HEK293 (cell line): ENCODE measurements around the gene GMPPA.

ENCODE experiments used
- CTCF ChIA-PET: fragments of 350-600 bp; formaldehyde crosslinking; extraction: SDS; loops from one replicate; lab custom pipeline; 2021; ENCODE audit warnings: antibody characterized with exemption; lab: Yijun Ruan, JAX
- POLR2A ChIA-PET: fragments of 300-600 bp; formaldehyde crosslinking; extraction: SDS; loops from one replicate; lab custom pipeline; 2020; ENCODE audit warnings: antibody characterized with exemption, inconsistent platforms; lab: Yijun Ruan, JAX
- H3K27ac ChIP-seq: fragments of 200-500 bp; sonication (Bioruptor generic); 2 replicates; pipeline ENCODE4 v1.5.1; 2014; ENCODE audit warnings: low read depth, low read length, control low read depth, inconsistent platforms; ENCODE audit errors: extremely low read depth
- H3K36me3 ChIP-seq, 2 experiments: fragments of 200-500 bp in 1 of 2; sonication (Bioruptor generic) in 1 of 2; 1 replicate in 1 of 2; 2 replicates in 1 of 2; pipeline ENCODE4 v1.5.1; 2014 to 2017; ENCODE audit warnings: inconsistent platforms in 2 of 2, low read length in 2 of 2; ENCODE audit not compliant: control insufficient read depth in 2 of 2, insufficient read depth in 1 of 2
- H3K4me1 ChIP-seq: fragments of 200-500 bp; sonication (Bioruptor generic); 2 replicates; pipeline ENCODE4 v1.5.1; 2014; ENCODE audit warnings: mild to moderate bottlenecking, low read length, inconsistent platforms; ENCODE audit not compliant: control insufficient read depth, insufficient read depth
- H3K4me3 ChIP-seq: 2 replicates; pipeline ENCODE4 v1.5.1; 2011; ENCODE audit warnings: low read depth, mild to moderate bottlenecking, control low read depth, low read length, moderate library complexity
- H3K9me3 ChIP-seq: fragments of 200-500 bp; sonication (Bioruptor generic); 2 replicates; pipeline ENCODE4 v1.5.1; 2014; ENCODE audit warnings: low read depth, low read length, inconsistent platforms; ENCODE audit not compliant: control insufficient read depth, insufficient read depth
- ELK4 ChIP-seq: IDR thresholded peaks from 2 replicates; pipeline ENCODE4 v1.6.1; 2011; ENCODE audit warnings: mild to moderate bottlenecking, low read depth, low read length, borderline replicate concordance
- REPIN1 ChIP-seq: fragments of 450-650 bp; formaldehyde crosslinking; IDR thresholded peaks from 2 replicates; pipeline ENCODE4 v1.5.1; 2017; ENCODE audit warnings: missing biosample characterization, missing genetic modification characterization, low read depth
- SP7 ChIP-seq: fragments of 450-650 bp; formaldehyde crosslinking; IDR thresholded peaks from 2 replicates; pipeline ENCODE4 v1.5.1; 2016; ENCODE audit warnings: missing biosample characterization, missing genetic modification characterization
- TSHZ1 ChIP-seq: fragments of 450-650 bp; formaldehyde crosslinking; IDR thresholded peaks from 2 replicates; pipeline ENCODE4 v1.5.1; 2016; ENCODE audit warnings: missing biosample characterization, missing genetic modification characterization, borderline replicate concordance
- ZBTB11 ChIP-seq: fragments of 450-650 bp; formaldehyde crosslinking; conservative IDR thresholded peaks from 2 replicates; pipeline ENCODE4 v1.5.1; 2016; ENCODE audit warnings: low read depth, missing biosample characterization, missing genetic modification characterization
- ZBTB49 ChIP-seq: fragments of 450-650 bp; formaldehyde crosslinking; IDR thresholded peaks from 2 replicates; pipeline ENCODE4 v1.5.1; 2016; ENCODE audit warnings: missing biosample characterization, missing genetic modification characterization, low read depth
- ZBTB7A ChIP-seq: fragments of 450-650 bp; formaldehyde crosslinking; IDR thresholded peaks from 2 replicates; pipeline ENCODE4 v1.5.1; 2016; ENCODE audit warnings: low read depth, missing biosample characterization, missing genetic modification characterization
- ZFHX2 ChIP-seq: fragments of 450-650 bp; formaldehyde crosslinking; conservative IDR thresholded peaks from 2 replicates; pipeline ENCODE4 v1.5.1; 2016; ENCODE audit warnings: missing biosample characterization, missing genetic modification characterization
- ZNF221 ChIP-seq: fragments of 450-650 bp; formaldehyde crosslinking; IDR thresholded peaks from 2 replicates; pipeline ENCODE4 v1.5.1; 2017; ENCODE audit warnings: missing biosample characterization, missing genetic modification characterization, borderline replicate concordance
- ZNF354C ChIP-seq: fragments of 450-650 bp; formaldehyde crosslinking; IDR thresholded peaks from 2 replicates; pipeline ENCODE4 v1.5.1; 2016; ENCODE audit warnings: missing biosample characterization, missing genetic modification characterization, low read depth, borderline replicate concordance
- ZNF426 ChIP-seq: fragments of 450-650 bp; formaldehyde crosslinking; IDR thresholded peaks from 2 replicates; pipeline ENCODE4 v1.5.1; 2017; ENCODE audit warnings: missing biosample characterization, missing genetic modification characterization, mild to moderate bottlenecking, inconsistent platforms, moderate library complexity
- ZNF555 ChIP-seq: fragments of 450-650 bp; formaldehyde crosslinking; conservative IDR thresholded peaks from 2 replicates; pipeline ENCODE4 v1.5.1; 2017; ENCODE audit warnings: missing biosample characterization, mild to moderate bottlenecking, missing genetic modification characterization, inconsistent platforms
- ZNF654 ChIP-seq: fragments of 450-650 bp; formaldehyde crosslinking; IDR thresholded peaks from 2 replicates; pipeline ENCODE4 v1.5.1; 2016; ENCODE audit warnings: low read depth, missing biosample characterization, missing genetic modification characterization
- ZNF664 ChIP-seq: fragments of 450-650 bp; formaldehyde crosslinking; IDR thresholded peaks from 2 replicates; pipeline ENCODE4 v1.5.1; 2016; ENCODE audit warnings: missing biosample characterization, missing genetic modification characterization

Gene GMPPA

GRCh38 chr2:219484343-219485200, 14.1 kb upstream of the GMPPA start:
- Histone ChIP-seq H3K36me3 (peaks cover 0 to 15% of the 10 kb centered on the region in 2 experiments; a peak in 1 of 3 replicates), H3K4me3 (no peak overlapping the region), H3K27ac (no peak overlapping the region), H3K4me1 (no peaks in the 10 kb centered on the region), H3K9me3 (no peaks in the 10 kb centered on the region)
- ChIA-PET CTCF (interaction anchor here (0.6 to 10.6 kb wide), 4 partner anchors 8 to 44 kb away, joined by 6 to 97 read pairs (median 25); a partner anchor contains a TSS), POLR2A (interaction anchor here (1.3 kb wide), 1 partner anchor 13 kb away, joined by 3 read pairs; no protein-coding TSS in a partner anchor)
- no peak for TF ChIP-seq ZNF354C (tag by site-specific recombination)
- TF ChIP-seq ZBTB7A (tag by site-specific recombination) = no peak
- TF ChIP-seq ZFHX2 (tag by site-specific recombination) = no peak
- TF ChIP-seq ELK4 = no peak
- no peak for TF ChIP-seq TSHZ1 (tag by site-specific recombination)
- TF ChIP-seq ZNF555 (tag by site-specific recombination) = no peak

- no peak overlapping the region for H3K4me3 ChIP-seq
- TF ChIP-seq ZNF221 (no peak), ELK4 (no peak), ZNF654 (tag by site-specific recombination) (no peak), ZNF426 (tag by site-specific recombination) (no peak), ZNF664 (tag by site-specific recombination) (no peak), SP7 (tag by site-specific recombination) (no peak), ZBTB49 (no peak), ZBTB11 (tag by site-specific recombination) (no peak), REPIN1 (tag by site-specific recombination) (no peak)
- TF ChIP-seq, all 188 proteins: peak for 0
- H3K36me3 ChIP-seq = peaks cover 0 to 12% of the 10 kb centered on the region in 2 experiments; a peak in 1 of 3 replicates
- ChIA-PET POLR2A (interaction anchor here (0.9 to 2.6 kb wide), 2 partner anchors 10 to 13 kb away, joined by 3 to 7 read pairs; partner anchors contain the start of gene GMPPA), CTCF (interaction anchor here (0.6 to 2.9 kb wide), 3 partner anchors 9 to 251 kb away, joined by 3 to 42 read pairs (median 8); a partner anchor contains a TSS)
- H3K9me3 ChIP-seq = no peaks in the 10 kb centered on the region
- no peak overlapping the region for H3K27ac ChIP-seq
- no peaks in the 10 kb centered on the region for H3K4me1 ChIP-seq
These were observed 13.5 kb upstream of the GMPPA start for GRCh38 chr2:219485201-219485580.
